ENCODE data around the gene BRSK2.

DNA sequence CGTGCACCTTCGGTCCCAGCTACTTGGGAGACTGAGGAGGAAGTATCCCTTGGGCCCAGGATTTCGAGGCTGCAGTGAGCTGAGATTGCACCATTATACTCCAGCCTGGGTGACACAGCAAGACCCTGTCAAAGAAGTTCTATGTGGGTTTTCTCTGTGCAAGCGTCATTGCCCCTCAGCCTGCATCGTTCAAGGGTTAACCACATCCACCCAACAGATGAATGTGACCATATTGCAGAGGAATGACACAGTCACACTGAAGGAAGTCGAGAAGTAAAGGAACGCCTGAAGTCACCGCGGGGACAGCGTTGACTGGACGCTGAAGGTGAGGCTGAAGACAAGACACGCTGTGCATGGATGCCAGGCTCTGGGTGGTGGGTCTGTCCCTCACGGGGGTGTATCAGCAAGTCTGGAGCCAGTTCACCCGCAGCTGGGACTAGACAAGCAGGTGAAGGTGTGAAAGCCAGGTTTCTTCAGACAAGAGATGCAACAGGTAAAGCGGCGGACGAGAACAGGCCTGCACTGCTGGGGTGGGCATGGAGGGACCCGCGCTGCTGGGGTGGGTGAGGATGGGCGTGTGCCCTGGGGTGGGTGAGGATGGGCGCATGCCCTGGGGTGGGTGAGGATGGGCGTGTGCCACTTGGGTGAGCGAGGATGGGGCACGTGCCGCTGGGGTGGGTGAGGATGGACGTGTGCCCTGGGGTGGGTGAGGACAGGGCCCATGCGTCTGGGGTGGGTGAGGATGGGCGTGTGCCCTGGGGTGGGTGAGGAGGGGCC, 43.8 kb upstream of the BRSK2 start:
- TF ChIP-seq EZH2 (IDR thresholded peaks at IDR 0.05; ENCODE audit: insufficient read depth, poor library complexity, severe bottlenecking): no peak
- no peak for TF ChIP-seq EZH2phosphoT487 (IDR thresholded peaks at IDR 0.05; ENCODE audit: insufficient read depth, low read depth)

All from GM23248 (cell line).